ENCODE data around the gene HABP2.

DNA sequence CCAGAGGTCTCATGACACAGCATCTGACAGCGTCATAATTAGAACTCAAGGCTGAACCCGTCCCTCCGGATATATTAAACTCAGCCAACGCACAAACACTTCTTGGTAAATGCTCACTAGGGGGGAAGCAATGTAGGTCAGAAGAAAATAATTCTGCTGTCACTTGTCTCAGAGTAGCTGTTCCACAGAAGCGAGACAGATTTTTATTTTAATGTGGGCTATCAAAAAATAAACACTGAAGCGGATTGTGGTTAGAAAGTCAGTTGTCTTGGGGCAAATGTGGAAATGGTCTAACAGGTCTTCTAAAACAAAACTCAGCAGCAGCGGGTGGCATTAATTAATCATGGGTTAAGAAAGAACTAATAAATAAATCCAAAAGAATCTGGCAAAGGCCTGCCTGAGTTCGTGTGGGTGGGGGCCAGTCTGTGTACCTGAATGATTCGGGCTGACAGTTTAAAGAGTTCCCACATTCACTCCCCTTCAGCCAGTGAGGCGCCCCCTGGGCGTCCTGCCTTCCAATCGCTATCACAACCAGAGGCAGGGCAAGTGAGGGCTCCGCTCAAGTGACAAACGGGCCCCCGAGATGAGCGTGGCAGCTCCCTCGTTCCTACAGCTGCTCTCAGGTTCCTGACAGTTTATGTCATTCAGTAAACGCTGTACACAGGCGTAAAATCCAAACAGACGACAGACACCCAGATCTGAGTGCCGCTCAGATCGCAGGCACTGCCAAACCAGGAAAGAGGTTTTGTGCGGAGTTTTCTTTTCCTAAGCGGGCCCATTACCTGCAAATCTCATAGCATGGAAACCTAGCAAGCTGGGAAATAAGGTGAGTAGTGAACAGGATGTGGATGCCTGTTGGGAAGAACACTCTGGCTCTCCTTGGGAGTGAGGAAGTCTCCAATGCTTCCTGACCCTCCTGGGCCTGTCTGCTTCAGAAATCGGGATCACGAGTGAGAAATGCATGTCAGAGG is 58.1 kb downstream of the HABP2 start:
- TF ChIP-seq, protein P1, sequence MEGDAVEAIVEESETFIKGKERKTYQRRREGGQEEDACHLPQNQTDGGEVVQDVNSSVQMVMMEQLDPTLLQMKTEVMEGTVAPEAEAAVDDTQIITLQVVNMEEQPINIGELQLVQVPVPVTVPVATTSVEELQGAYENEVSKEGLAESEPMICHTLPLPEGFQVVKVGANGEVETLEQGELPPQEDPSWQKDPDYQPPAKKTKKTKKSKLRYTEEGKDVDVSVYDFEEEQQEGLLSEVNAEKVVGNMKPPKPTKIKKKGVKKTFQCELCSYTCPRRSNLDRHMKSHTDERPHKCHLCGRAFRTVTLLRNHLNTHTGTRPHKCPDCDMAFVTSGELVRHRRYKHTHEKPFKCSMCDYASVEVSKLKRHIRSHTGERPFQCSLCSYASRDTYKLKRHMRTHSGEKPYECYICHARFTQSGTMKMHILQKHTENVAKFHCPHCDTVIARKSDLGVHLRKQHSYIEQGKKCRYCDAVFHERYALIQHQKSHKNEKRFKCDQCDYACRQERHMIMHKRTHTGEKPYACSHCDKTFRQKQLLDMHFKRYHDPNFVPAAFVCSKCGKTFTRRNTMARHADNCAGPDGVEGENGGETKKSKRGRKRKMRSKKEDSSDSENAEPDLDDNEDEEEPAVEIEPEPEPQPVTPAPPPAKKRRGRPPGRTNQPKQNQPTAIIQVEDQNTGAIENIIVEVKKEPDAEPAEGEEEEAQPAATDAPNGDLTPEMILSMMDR (tag by site-specific recombination; IDR thresholded peaks at IDR 0.05), result 0 out of 2 replicates have a peak, but pooled peaks have one; percentile 19
- TF ChIP-seq, protein P2, sequence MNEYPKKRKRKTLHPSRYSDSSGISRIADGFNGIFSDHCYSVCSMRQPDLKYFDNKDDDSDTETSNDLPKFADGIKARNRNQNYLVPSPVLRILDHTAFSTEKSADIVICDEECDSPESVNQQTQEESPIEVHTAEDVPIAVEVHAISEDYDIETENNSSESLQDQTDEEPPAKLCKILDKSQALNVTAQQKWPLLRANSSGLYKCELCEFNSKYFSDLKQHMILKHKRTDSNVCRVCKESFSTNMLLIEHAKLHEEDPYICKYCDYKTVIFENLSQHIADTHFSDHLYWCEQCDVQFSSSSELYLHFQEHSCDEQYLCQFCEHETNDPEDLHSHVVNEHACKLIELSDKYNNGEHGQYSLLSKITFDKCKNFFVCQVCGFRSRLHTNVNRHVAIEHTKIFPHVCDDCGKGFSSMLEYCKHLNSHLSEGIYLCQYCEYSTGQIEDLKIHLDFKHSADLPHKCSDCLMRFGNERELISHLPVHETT (tag by site-specific recombination; IDR thresholded peaks at IDR 0.05), result no peak
- TF ChIP-seq, protein P3, sequence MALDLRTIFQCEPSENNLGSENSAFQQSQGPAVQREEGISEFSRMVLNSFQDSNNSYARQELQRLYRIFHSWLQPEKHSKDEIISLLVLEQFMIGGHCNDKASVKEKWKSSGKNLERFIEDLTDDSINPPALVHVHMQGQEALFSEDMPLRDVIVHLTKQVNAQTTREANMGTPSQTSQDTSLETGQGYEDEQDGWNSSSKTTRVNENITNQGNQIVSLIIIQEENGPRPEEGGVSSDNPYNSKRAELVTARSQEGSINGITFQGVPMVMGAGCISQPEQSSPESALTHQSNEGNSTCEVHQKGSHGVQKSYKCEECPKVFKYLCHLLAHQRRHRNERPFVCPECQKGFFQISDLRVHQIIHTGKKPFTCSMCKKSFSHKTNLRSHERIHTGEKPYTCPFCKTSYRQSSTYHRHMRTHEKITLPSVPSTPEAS (tag by site-specific recombination; IDR thresholded peaks at IDR 0.05), result no peak
- TF ChIP-seq ZNF426 (tag by site-specific recombination; IDR thresholded peaks at IDR 0.05) (no peak), ZNF157 (tag by site-specific recombination; IDR thresholded peaks at IDR 0.05) (no peak), SALL2 (tag by site-specific recombination; IDR thresholded peaks at IDR 0.05; ENCODE audit: borderline replicate concordance) (no peak), ZNF140 (tag by site-specific recombination; IDR thresholded peaks at IDR 0.05) (no peak)
- TF ChIP-seq, protein P4, sequence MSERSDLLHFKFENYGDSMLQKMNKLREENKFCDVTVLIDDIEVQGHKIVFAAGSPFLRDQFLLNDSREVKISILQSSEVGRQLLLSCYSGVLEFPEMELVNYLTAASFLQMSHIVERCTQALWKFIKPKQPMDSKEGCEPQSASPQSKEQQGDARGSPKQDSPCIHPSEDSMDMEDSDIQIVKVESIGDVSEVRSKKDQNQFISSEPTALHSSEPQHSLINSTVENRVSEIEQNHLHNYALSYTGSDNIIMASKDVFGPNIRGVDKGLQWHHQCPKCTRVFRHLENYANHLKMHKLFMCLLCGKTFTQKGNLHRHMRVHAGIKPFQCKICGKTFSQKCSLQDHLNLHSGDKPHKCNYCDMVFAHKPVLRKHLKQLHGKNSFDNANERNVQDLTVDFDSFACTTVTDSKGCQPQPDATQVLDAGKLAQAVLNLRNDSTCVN (tag by site-specific recombination; optimal IDR thresholded peaks at IDR 0.05), result no peak
- TF ChIP-seq, protein P5, sequence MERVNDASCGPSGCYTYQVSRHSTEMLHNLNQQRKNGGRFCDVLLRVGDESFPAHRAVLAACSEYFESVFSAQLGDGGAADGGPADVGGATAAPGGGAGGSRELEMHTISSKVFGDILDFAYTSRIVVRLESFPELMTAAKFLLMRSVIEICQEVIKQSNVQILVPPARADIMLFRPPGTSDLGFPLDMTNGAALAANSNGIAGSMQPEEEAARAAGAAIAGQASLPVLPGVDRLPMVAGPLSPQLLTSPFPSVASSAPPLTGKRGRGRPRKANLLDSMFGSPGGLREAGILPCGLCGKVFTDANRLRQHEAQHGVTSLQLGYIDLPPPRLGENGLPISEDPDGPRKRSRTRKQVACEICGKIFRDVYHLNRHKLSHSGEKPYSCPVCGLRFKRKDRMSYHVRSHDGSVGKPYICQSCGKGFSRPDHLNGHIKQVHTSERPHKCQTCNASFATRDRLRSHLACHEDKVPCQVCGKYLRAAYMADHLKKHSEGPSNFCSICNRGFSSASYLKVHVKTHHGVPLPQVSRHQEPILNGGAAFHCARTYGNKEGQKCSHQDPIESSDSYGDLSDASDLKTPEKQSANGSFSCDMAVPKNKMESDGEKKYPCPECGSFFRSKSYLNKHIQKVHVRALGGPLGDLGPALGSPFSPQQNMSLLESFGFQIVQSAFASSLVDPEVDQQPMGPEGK (tag by site-specific recombination; IDR thresholded peaks at IDR 0.05), result no peak
- TF ChIP-seq, protein P6, sequence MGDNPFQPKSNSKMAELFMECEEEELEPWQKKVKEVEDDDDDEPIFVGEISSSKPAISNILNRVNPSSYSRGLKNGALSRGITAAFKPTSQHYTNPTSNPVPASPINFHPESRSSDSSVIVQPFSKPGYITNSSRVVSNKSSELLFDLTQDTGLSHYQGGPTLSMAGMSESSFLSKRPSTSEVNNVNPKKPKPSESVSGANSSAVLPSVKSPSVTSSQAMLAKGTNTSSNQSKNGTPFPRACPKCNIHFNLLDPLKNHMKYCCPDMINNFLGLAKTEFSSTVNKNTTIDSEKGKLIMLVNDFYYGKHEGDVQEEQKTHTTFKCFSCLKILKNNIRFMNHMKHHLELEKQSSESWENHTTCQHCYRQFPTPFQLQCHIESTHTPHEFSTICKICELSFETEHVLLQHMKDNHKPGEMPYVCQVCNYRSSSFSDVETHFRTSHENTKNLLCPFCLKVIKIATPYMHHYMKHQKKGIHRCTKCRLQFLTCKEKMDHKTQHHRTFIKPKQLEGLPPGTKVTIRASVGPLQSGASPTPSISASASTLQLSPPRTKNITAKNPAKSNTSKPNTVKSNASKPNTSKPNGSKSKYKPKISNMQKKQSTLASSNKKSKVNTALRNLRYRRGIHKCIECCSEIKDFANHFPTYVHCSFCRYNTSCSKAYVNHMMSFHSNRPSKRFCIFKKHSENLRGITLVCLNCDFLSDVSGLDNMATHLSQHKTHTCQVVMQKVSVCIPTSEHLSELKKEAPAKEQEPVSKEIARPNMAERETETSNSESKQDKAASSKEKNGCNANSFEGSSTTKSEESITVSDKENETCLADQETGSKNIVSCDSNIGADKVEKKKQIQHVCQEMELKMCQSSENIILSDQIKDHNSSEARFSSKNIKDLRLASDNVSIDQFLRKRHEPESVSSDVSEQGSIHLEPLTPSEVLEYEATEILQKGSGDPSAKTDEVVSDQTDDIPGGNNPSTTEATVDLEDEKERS (tag by site-specific recombination; IDR thresholded peaks at IDR 0.05), result no peak

Data from HEK293 (cell line).